Hepatocyte (in vitro differentiated cells): ENCODE measurements around the gene PKP1. TPM values are rescaled to one million over a fixed set of nuclear protein-coding genes. Genes with fewer than 3 reads are reported as not detected.

Experiments used
- DNase-seq: peaks from one replicate; pipeline ENCODE4 v3.0.0-alpha.2; 2016; ENCODE audit warnings: low spot score
- H2AFZ ChIP-seq: fragments of 200-600 bp; sonication (generic); 2 replicates; pipeline ENCODE4 v1.6.0; 2016; ENCODE audit warnings: antibody characterized with exemption, mild to moderate bottlenecking
- H3K27ac ChIP-seq: fragments of 200-600 bp; sonication (generic); 2 replicates; pipeline ENCODE4 v1.5.1; 2016; ENCODE audit warnings: mild to moderate bottlenecking
- H3K27me3 ChIP-seq: fragments of 200-600 bp; sonication (generic); 2 replicates; pipeline ENCODE4 v1.6.1; 2016
- H3K36me3 ChIP-seq: fragments of 200-600 bp; sonication (generic); replicated peaks from 2 replicates; pipeline ENCODE4 v1.5.1; 2016; ENCODE audit warnings: low read depth; ENCODE audit not compliant: insufficient read depth
- H3K4me1 ChIP-seq: fragments of 200-600 bp; sonication (generic); 2 replicates; pipeline ENCODE4 v1.5.1; 2016; ENCODE audit warnings: mild to moderate bottlenecking, moderate library complexity; ENCODE audit not compliant: insufficient read depth
- H3K4me2 ChIP-seq: fragments of 200-600 bp; sonication (generic); 2 replicates; pipeline ENCODE4 v1.6.0; 2016
- H3K4me3 ChIP-seq: fragments of 200-600 bp; sonication (generic); 2 replicates; pipeline ENCODE4 v1.5.1; 2016; ENCODE audit warnings: mild to moderate bottlenecking
- H3K79me2 ChIP-seq: fragments of 200-600 bp; sonication (generic); 2 replicates; pipeline ENCODE4 v1.6.0; 2017; ENCODE audit warnings: mild to moderate bottlenecking
- H3K9me2 ChIP-seq: fragments of 200-600 bp; sonication (generic); replicated peaks from 2 replicates; pipeline ENCODE4 v1.6.0; 2017; ENCODE audit warnings: mild to moderate bottlenecking; ENCODE audit not compliant: insufficient read depth
- H3K9me3 ChIP-seq: fragments of 200-600 bp; sonication (generic); 2 replicates; pipeline ENCODE4 v1.5.1; 2016; ENCODE audit warnings: low read depth, mild to moderate bottlenecking
- H4K20me1 ChIP-seq: fragments of 200-600 bp; sonication (generic); 2 replicates; pipeline ENCODE4 v1.6.0; 2016; ENCODE audit warnings: mild to moderate bottlenecking; ENCODE audit not compliant: insufficient read depth, poor library complexity, severe bottlenecking
- CTCF ChIP-seq: fragments of 200-600 bp; sonication (generic); IDR thresholded peaks from 2 replicates; pipeline ENCODE4 v1.5.1; 2016; ENCODE audit warnings: antibody characterized with exemption, mild to moderate bottlenecking; ENCODE audit not compliant: poor library complexity
- EZH2 ChIP-seq: fragments of 200-600 bp; sonication (generic); IDR thresholded peaks from 2 replicates; pipeline ENCODE4 v1.6.1; 2016; ENCODE audit warnings: antibody characterized with exemption, mild to moderate bottlenecking, borderline replicate concordance
- EZH2phosphoT487 ChIP-seq: fragments of 200-600 bp; sonication (generic); IDR thresholded peaks from one replicate; pipeline ENCODE4 v1.6.1; 2018; ENCODE audit warnings: antibody characterized with exemption, mild to moderate bottlenecking, low read depth, moderate library complexity; ENCODE audit not compliant: unreplicated experiment, severe bottlenecking
- WGBS: methylation state at CpG from one replicate; pipeline ENCODE4 v1.1.6; 2016; ENCODE audit warnings: low lambda C conversion rate; ENCODE audit errors: missing lambda C conversion rate; 5-methylcytosine and 5-hydroxymethylcytosine counted together
- polyA plus RNA-seq: library from polyadenylated mRNA; unstranded; fragments of >200 nt; fragmentation: Nextera tagmentation; extraction: Ambion mirVana; gene quantifications from 2 replicates; pipeline ENCODE4 v1.2.1, GENCODE V29; 2016
- total RNA-seq: library from RNA; depleted of rRNA; stranded (reverse); fragments of >200 nt; gene quantifications from 2 replicates; pipeline ENCODE4 v1.2.3, GENCODE V29; 2014

Gene PKP1
- total and polyA plus RNA-seq, 2 experiments from 2014 or later: 0.04 to 0.33 TPM

GRCh38 chr1:201350361-201350725 is 67.0 kb downstream of the PKP1 start:
- Histone ChIP-seq H3K27ac (no peak overlapping the region), H3K79me2 (no peaks in the 10 kb centered on the region), H3K9me2 (no peaks in the 10 kb centered on the region), H3K4me3 (no peak overlapping the region), H2AFZ (no peak overlapping the region), H3K4me2 (no peak overlapping the region), H3K36me3 (no peaks in the 10 kb centered on the region), H3K4me1 (no peaks in the 10 kb centered on the region), H3K27me3 (no peaks in the 10 kb centered on the region), H3K9me3 (no peaks in the 10 kb centered on the region), H4K20me1 (no peaks in the 10 kb centered on the region)
- 79% methylated on average over 2 of the region's 2 CpGs for WGBS
- TF ChIP-seq CTCF (no peak), EZH2 (no peak), EZH2phosphoT487 (no peak)
- DNase-seq: no peak

- H3K4me2 ChIP-seq: no peak overlapping the region
- no peaks in the 10 kb centered on the region for H3K36me3 ChIP-seq
- H4K20me1 ChIP-seq: no peaks in the 10 kb centered on the region
- H3K27ac ChIP-seq: no peak overlapping the region
- no peaks in the 10 kb centered on the region for H3K9me2 ChIP-seq
- H3K27me3 ChIP-seq: no peaks in the 10 kb centered on the region
- H3K4me1 ChIP-seq: no peaks in the 10 kb centered on the region
- no peaks in the 10 kb centered on the region for H3K9me3 ChIP-seq
- WGBS: 84% methylated on average over 7 of the region's 7 CpGs
- DNase-seq: no peak
- no peak overlapping the region for H3K4me3 ChIP-seq
- TF ChIP-seq CTCF (no peak), EZH2 (no peak), EZH2phosphoT487 (no peak)
- H2AFZ ChIP-seq: no peak overlapping the region
- H3K79me2 ChIP-seq: no peaks in the 10 kb centered on the region
These were observed 67.6 kb downstream of the PKP1 start for GRCh38 chr1:201350884-201351283.

- no peak overlapping the region for H3K4me3 ChIP-seq
- H3K4me2 ChIP-seq: no peak overlapping the region
- no peaks in the 10 kb centered on the region for H3K36me3 ChIP-seq
- H3K27me3 ChIP-seq: no peaks in the 10 kb centered on the region
- no peaks in the 10 kb centered on the region for H3K9me3 ChIP-seq
- H3K79me2 ChIP-seq: no peaks in the 10 kb centered on the region
- H3K9me2 ChIP-seq: no peaks in the 10 kb centered on the region
- no peaks in the 10 kb centered on the region for H4K20me1 ChIP-seq
- H3K27ac ChIP-seq: no peak overlapping the region
- H2AFZ ChIP-seq: no peak overlapping the region
- H3K4me1 ChIP-seq: no peaks in the 10 kb centered on the region
- TF ChIP-seq CTCF (no peak), EZH2phosphoT487 (no peak), EZH2 (no peak)
- DNase-seq: no peak
These were observed 68.3 kb downstream of the PKP1 start for GRCh38 chr1:201351617-201352016.
